Ovary (tissue), 9 donors: ENCODE data around the gene ANGPTL3. TPM values are rescaled to one million over a fixed set of nuclear protein-coding genes. Genes with fewer than 3 reads are reported as not detected.
"Not testable (repeated sequence)": the region's sequence is repeated elsewhere in the genome, so short reads cannot be mapped to it uniquely, and the experiment has no call there.

Source experiments
- DNase-seq, 5 donors: peaks; one replicate each; pipeline ENCODE4 v3.0.0-alpha.2; 2019 to 2020
- H3K27ac ChIP-seq, 2 donors: fragments of 200-600 bp; one replicate each; pipeline versions ENCODE4 v1.5.1 to v1.8.0; 2019 to 2022
- H3K27me3 ChIP-seq: fragments of 200-600 bp; one replicate; pipeline ENCODE4 v1.8.0; 2022
- H3K36me3 ChIP-seq: fragments of 200-600 bp; sonication (generic); one replicate; pipeline ENCODE4 v1.5.1; 2019
- H3K4me1 ChIP-seq: one replicate; pipeline ENCODE4 v1.8.1; 2013; ENCODE audit warnings: mild to moderate bottlenecking, moderate library complexity; ENCODE audit not compliant: insufficient read depth
- H3K4me3 ChIP-seq: fragments of 200-600 bp; sonication (generic); one replicate; pipeline ENCODE4 v1.5.1; 2017
- H3K9me3 ChIP-seq, 2 donors: fragments of 200-600 bp in 1 of 2; sonication (generic) in 1 of 2; one replicate each; pipeline versions ENCODE4 v1.5.1 to v1.8.1; 2013 to 2019; ENCODE audit warnings: mild to moderate bottlenecking in 1 of 2, moderate library complexity in 1 of 2
- CTCF ChIP-seq, 3 donors: fragments of 450-650 bp in 2 of 3; fragments of 200-600 bp in 1 of 3; IDR thresholded peaks; one replicate each; pipeline versions ENCODE4 v1.5.1 to v1.8.0; 2016 to 2022; ENCODE audit warnings: antibody characterized with exemption in 3 of 3, mild to moderate bottlenecking in 1 of 3
- EP300 ChIP-seq: sonication (generic); formaldehyde crosslinking; IDR thresholded peaks from one replicate; pipeline ENCODE4 v1.6.1; 2017; ENCODE audit warnings: antibody characterized with exemption
- POLR2A ChIP-seq: fragments of 450-650 bp; IDR thresholded peaks from one replicate; pipeline ENCODE4 v1.6.1; 2017; ENCODE audit warnings: antibody characterized with exemption, mild to moderate bottlenecking, moderate library complexity
- WGBS, 3 donors: extraction: QIAGEN DNeasy Blood & Tissue Kit in 1 of 3; methylation state at CpG; one replicate each; pipeline versions ENCODE4 v1.1.5 to v1.1.7; 2013 to 2017; 5-methylcytosine and 5-hydroxymethylcytosine counted together
- intact Hi-C, 4 donors: fragments of 100-400 bp; cut with DNase I; formaldehyde crosslinking; loops; one replicate each; pipeline versions ENCODE4 v1.11.0 to v1.15.1; 2022 to 2023
- polyA plus RNA-seq, 2 donors: library from polyadenylated mRNA; stranded (reverse); fragments of 200-250 nt in 1 of 2; fragments of 350-450 nt in 1 of 2; fragmentation: Illumina TruSeq in 1 of 2; extraction: RNeasy Lipid Tissue Mini Kit (QIAGEN cat#74804) in 1 of 2; gene quantifications; one replicate each; pipeline ENCODE4 v1.2.3, GENCODE V29; 2013 to 2014
- total RNA-seq, 7 donors: library from RNA; depleted of rRNA in 2 of 7; stranded (reverse); fragments of >200 nt in 2 of 7; fragmentation: NEBNext Ultra II Directional in 3 of 7; extraction: Animal tissue kit (Norgen Biotek cat#: 25700) in 3 of 7; gene quantifications; one replicate each; pipeline versions ENCODE4 v1.1.0 to v1.2.4, GENCODE V29; 2016 to 2023
- donor health status: DM: no; HTN: no; CAD: no; lungs with moderate emphysema.
- donor health status: DM: no; HTN: no; CAD: no.
- donor health status: Bipolar disorder and iron deficiency.
- donor health status: DM: yes; HTN: yes; CAD: no.
- donor health status: DM: no; HTN: no; CAD: no.
- donor health status: DM: yes; HTN: yes; CAD: no.

ANGPTL3 gene
- total and polyA plus RNA-seq, 9 donors = 0.12 to 0.13 TPM; not detected in 7

DNA sequence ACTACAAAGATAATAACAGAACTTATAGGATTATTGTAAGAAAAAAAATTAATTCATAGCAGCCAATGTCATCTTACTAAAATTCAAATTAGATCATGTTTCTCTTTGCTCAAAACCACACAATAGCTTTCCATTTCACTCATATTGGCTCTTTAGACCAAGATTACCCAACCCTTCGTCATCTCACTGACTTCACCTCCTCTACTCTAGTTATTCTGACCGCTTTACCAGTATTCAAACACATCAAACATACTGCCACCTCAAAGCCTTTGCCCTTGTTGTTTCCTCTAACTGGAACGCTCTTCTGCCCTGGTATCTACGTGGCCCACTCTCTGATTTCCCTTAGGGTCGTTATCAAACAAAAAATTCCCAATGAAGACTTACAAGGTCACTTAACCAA, 1.7 kb downstream of the ANGPTL3 start:
- TF ChIP-seq CTCF (IDR thresholded peaks at IDR 0.05) (no peak), EP300 (no peak)
- H3K9me3 ChIP-seq = no peaks in the 10 kb centered on the region
- no peak overlapping the region for H3K4me3 ChIP-seq
- H3K27me3 ChIP-seq = no peaks in the 10 kb centered on the region
- WGBS, 3 donors = 87 to 93% (median 89%) methylated on average over 5 of the region's 5 CpGs
- H3K36me3 ChIP-seq = no peaks in the 10 kb centered on the region
- H3K4me1 ChIP-seq = peaks cover 1% of the 10 kb centered on the region
- DNase-seq = no peak
- intact Hi-C loops = no loop called here
- H3K27ac ChIP-seq = no peak overlapping the region

DNA sequence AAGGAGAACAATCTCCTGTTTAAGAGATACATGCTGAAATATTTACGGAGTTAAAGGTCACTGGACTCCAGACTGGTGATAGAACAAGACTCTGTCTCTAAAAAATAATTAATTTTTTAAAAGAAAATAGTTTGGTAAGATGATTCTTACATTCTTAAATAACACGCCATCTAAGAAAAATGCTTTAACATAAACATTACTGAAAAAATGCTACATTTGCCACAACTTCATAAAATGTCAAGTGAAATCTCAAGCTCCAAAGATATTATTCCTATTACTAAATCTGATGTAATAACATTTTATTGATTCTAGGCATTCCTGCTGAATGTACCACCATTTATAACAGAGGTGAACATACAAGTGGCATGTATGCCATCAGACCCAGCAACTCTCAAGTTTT, 4.1 kb downstream of the ANGPTL3 start:
- 92 to 96% (median 92%) methylated on average over 2 of the region's 2 CpGs for WGBS, 3 donors
- H3K36me3 ChIP-seq = no peaks in the 10 kb centered on the region
- intact Hi-C loops = no loop called here
- no peaks in the 10 kb centered on the region for H3K27me3 ChIP-seq
- no peaks in the 10 kb centered on the region for H3K9me3 ChIP-seq
- no peak for TF ChIP-seq POLR2A
- DNase-seq = no peak
- no peak overlapping the region for H3K4me3 ChIP-seq
- peaks cover 1% of the 10 kb centered on the region for H3K4me1 ChIP-seq
- H3K27ac ChIP-seq = no peak overlapping the region

DNA sequence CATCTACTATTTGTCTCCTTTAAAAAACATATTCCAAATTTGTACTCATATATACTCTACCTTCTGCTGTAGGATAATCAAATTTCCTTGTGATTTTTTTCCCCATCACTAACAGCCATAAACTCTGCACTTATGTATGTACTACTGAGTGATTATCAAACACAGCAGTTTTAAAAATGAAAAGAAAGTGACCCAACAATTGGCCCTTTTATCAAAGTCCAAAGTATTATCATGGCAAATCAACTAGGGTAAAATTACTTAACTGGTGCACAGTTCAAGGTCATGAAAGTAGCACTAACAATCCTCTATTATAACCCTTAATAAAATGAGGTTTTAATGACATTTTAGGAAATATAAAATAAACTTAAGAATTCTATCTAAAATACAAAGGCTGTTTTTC, 11.6 kb downstream of the ANGPTL3 start:
- Histone ChIP-seq H3K9me3 (no peaks in the 10 kb centered on the region), H3K36me3 (no peaks in the 10 kb centered on the region), H3K27me3 (no peaks in the 10 kb centered on the region), H3K4me3 (no peak overlapping the region), H3K4me1 (no peaks in the 10 kb centered on the region), H3K27ac (no peak overlapping the region)
- TF ChIP-seq CTCF (IDR thresholded peaks at IDR 0.05) (no peak), EP300 (no peak), POLR2A (no peak)
- DNase-seq = no peak
- intact Hi-C loops = no loop called here

DNA sequence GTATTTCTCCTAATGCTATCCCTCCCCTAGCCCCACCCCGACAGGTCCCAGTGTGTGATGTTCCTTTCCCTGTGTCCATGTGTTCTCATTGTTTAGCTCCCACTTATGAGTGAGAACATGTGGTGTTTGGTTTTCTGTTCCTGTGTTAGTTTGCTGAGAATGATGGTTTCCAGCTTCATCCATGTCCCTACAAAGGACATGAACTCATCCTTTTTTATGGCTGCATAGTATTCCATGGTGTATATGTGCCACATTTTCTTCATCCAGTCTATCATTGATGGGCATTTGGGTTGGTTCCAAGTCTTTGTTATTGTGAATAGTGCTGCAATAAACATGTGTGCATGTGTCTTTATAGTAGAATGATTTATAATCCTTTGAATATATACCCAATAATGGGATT, 13.3 kb downstream of the ANGPTL3 start:
- H3K36me3 ChIP-seq, H3K4me1 ChIP-seq, H3K27me3 ChIP-seq, H3K4me3 ChIP-seq, DNase-seq, intact Hi-C loops, H3K27ac ChIP-seq, H3K9me3 ChIP-seq: not testable (repeated sequence)
- 96 to 100% (median 97%) methylated on average over 1 of the region's 1 CpG for WGBS, 3 donors

DNA sequence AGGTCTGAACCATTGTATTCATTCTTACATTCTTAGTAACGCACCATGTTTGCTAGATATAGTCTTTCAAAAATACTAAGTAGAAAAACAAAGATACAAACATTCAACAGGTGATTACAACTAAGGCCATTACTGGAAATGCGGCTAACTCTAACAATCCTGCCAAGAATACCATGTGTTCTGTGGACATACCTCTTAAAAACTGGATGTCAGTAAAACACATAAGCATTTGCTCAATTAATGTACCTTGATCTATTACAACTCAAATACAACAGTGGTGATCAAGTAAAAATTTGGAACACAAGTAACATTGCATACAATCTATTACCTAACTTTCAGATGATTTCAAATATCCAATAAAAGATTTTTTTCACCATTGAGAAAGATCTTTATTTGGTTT, 15.4 kb downstream of the ANGPTL3 start:
- WGBS, 3 donors = 85 to 89% (median 86%) methylated on average over 2 of the region's 2 CpGs
- TF ChIP-seq EP300 = no peak
- TF ChIP-seq POLR2A = no peak
- DNase-seq = no peak
- H3K4me1 ChIP-seq = no peaks in the 10 kb centered on the region
- H3K27ac ChIP-seq = no peak overlapping the region
- no peaks in the 10 kb centered on the region for H3K27me3 ChIP-seq
- intact Hi-C loops = no loop called here
- H3K9me3 ChIP-seq = no peaks in the 10 kb centered on the region
- no peak overlapping the region for H3K4me3 ChIP-seq
- H3K36me3 ChIP-seq = no peaks in the 10 kb centered on the region

DNA sequence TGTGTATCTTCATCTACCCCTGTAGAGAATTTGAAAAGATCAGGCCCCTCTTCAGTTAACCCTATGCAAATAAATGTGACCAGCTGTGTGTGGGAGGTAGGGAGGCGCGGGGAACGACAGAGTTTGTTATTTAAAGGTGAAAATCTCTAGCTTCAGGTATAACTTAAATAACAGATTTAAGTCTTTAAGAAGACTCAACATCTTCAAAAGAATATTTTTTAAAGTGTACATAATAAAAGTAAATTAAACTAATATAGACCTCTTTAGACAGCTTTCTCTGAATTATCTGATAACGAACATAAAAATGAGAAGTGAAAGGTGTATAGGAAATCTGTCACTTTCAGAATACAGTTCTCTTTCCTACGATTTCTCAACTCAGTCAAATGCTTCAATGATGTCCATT, 16.0 kb downstream of the ANGPTL3 start:
- WGBS, 3 donors = 83 to 86% (median 85%) methylated on average over 5 of the region's 5 CpGs
- H3K4me1 ChIP-seq = no peaks in the 10 kb centered on the region
- no peak for DNase-seq
- no peak overlapping the region for H3K4me3 ChIP-seq
- intact Hi-C loops = no loop called here
- H3K27ac ChIP-seq = no peak overlapping the region
- H3K27me3 ChIP-seq = no peaks in the 10 kb centered on the region
- H3K36me3 ChIP-seq = no peaks in the 10 kb centered on the region
- TF ChIP-seq EP300 = no peak
- no peak for TF ChIP-seq POLR2A
- no peak for TF ChIP-seq CTCF (IDR thresholded peaks at IDR 0.05)
- H3K9me3 ChIP-seq = no peaks in the 10 kb centered on the region
